GM10266 (cell line): ENCODE data around the gene DIAPH1.

Experiments used
- DNase-seq: peaks from one replicate; pipeline ENCODE4 v3.0.0; 2012; ENCODE audit errors: extremely low spot score
- CTCF ChIP-seq: IDR thresholded peaks from 2 replicates; pipeline ENCODE4 v1.5.1; 2012; ENCODE audit warnings: mild to moderate bottlenecking, low read depth; ENCODE audit not compliant: control insufficient read depth, insufficient read depth; ENCODE audit errors: missing control alignments

The DIAPH1 gene

GRCh38 chr5:141649972-141650371, 31.2 kb upstream of the DIAPH1 start:
- no peak for DNase-seq
- no peak for TF ChIP-seq CTCF

GRCh38 chr5:141649056-141649688, 30.4 kb upstream of the DIAPH1 start:
- DNase-seq = no peak
- TF ChIP-seq CTCF = no peak

- no peak for DNase-seq
- TF ChIP-seq CTCF = no peak
These were observed 29.1 kb upstream of the DIAPH1 start for GRCh38 chr5:141647851-141648250.

- TF ChIP-seq CTCF = no peak
- DNase-seq = no peak
These were observed 28.4 kb upstream of the DIAPH1 start for GRCh38 chr5:141647242-141647641.

- DNase-seq = no peak
- TF ChIP-seq CTCF = no peak
These were observed 27.2 kb upstream of the DIAPH1 start for GRCh38 chr5:141646026-141646425.

GRCh38 chr5:141641634-141642267, 23.0 kb upstream of the DIAPH1 start:
- DNase-seq = peak; percentile 58
- no peak for TF ChIP-seq CTCF

- TF ChIP-seq CTCF = no peak
- no peak for DNase-seq
These were observed 21.9 kb upstream of the DIAPH1 start for GRCh38 chr5:141640698-141641097.
